ENCODE data around the gene RS1.

The RS1 gene

DNA sequence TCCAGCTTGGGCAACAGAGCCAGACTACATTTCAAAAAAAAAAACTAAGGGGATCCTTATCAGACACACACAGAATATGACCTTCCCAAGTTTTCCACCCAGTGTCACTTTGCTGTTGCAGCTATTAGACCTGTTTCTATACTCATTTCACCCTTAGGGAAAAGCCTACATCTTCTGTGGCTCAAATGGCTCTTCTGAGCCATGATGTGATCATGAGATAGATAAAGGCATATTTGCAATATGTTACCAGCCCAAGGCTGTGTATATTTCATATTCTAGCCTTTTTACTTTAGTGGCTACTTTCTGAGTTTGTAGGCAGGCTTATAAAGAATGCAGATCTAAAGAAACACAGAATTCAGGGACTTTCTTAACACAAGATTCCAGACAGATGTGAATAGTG is 19.3 kb downstream of the RS1 start:
- intact Hi-C loops (cut with DNase I; ENCODE audit: low total_unique reads) = no loop called here
- Histone ChIP-seq H3K27me3 (no peaks in the 10 kb centered on the region), H3K27ac (no peak overlapping the region), H3K4me3 (no peak overlapping the region), H3K4me1 (no peaks in the 10 kb centered on the region), H3K36me3 (no peaks in the 10 kb centered on the region), H3K9me3 (no peaks in the 10 kb centered on the region)
- no peak for TF ChIP-seq CTCF (IDR thresholded peaks at IDR 0.05)
- DNase-seq = no peak

- Histone ChIP-seq H3K27ac (no peak overlapping the region), H3K27me3 (no peaks in the 10 kb centered on the region)
Measured at GRCh38 chrX:18650662-18651061, 21.2 kb downstream of the RS1 start.

DNA sequence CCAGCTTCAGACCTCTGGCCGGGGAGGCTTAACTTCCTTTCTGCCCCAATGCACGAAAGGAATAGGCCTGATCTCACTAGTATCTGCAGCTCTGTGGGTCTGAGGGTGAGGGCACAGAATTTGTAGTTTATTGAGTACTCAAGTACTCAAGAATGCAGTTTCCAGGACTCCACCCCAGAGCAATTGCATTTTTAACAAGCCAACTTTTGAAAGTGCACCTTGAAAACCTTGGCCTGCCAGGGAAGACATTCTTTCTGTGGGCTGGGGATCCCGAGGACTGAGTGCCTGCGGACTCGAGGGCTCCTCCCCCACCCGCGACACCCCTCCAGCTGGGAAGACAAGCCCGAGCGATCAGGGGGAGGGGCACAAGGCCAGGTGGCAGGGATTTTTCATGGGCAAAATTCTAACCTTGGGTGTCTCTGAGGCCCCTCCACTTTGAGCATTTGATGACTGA is 22.4 kb downstream of the RS1 start:
- no peaks in the 10 kb centered on the region for H3K9me3 ChIP-seq
- TF ChIP-seq CTCF (IDR thresholded peaks at IDR 0.05) = no peak
- no peak overlapping the region for H3K27ac ChIP-seq
- H3K27me3 ChIP-seq = no peaks in the 10 kb centered on the region
- intact Hi-C loops (cut with DNase I; ENCODE audit: low total_unique reads) = no loop called here
- no peaks in the 10 kb centered on the region for H3K4me1 ChIP-seq
- no peak overlapping the region for H3K4me3 ChIP-seq
- DNase-seq = no peak
- no peaks in the 10 kb centered on the region for H3K36me3 ChIP-seq

More at GRCh38 chrX:18650662-18651061, 21.2 kb downstream of the RS1 start:
- no peaks in the 10 kb centered on the region for H3K9me3 ChIP-seq
- H3K36me3 ChIP-seq = no peaks in the 10 kb centered on the region
- intact Hi-C loops (cut with DNase I; ENCODE audit: low total_unique reads) = no loop called here
- no peak for TF ChIP-seq CTCF (IDR thresholded peaks at IDR 0.05)
- H3K4me1 ChIP-seq = no peaks in the 10 kb centered on the region
- no peak overlapping the region for H3K4me3 ChIP-seq
- no peak for DNase-seq

DNA sequence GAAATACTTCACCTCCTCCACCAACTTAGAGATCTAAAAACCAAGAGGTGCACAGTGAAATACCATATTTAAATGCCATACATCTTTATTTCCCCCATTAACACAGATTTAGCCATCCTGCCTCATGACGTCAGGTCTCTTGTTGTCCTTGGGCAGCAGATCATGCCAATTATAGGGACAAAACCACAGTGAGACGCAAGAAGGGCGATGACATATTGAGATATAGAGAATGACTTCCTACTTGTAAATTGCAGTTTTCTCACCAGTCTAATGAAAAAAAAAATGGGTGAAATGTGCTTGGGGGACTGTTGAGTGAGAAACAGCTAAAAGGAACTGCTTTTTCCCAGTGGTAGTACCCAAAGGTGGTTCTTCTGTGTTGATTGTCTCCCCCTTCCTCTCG is 24.3 kb downstream of the RS1 start:
- no peak for TF ChIP-seq CTCF (IDR thresholded peaks at IDR 0.05)
- H3K27ac ChIP-seq = no peak overlapping the region
- no peaks in the 10 kb centered on the region for H3K9me3 ChIP-seq
- no peak for DNase-seq
- intact Hi-C loops (cut with DNase I; ENCODE audit: low total_unique reads) = no loop called here
- no peaks in the 10 kb centered on the region for H3K4me1 ChIP-seq
- H3K36me3 ChIP-seq = no peaks in the 10 kb centered on the region
- no peak overlapping the region for H3K4me3 ChIP-seq
- no peaks in the 10 kb centered on the region for H3K27me3 ChIP-seq

DNA sequence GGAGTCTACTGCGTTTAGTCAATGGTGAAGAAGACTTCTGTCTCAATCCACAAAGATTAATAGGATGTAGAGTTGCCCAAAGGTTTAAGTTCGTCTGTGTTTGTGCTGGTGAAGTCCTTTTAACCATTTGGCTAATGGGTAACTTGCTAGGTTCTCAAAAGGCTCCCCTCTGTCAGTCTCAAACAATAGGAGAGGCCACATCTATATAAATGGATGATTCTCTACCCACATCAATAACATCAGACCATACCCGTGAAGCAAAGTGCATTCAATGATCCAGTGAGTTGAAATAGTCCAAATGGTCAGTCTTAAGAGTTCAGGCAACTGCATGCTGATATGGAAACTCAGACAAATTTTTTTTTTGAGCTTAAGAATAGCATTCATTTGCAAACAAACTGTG is 28.1 kb downstream of the RS1 start:
- no peak for DNase-seq
- no peaks in the 10 kb centered on the region for H3K27me3 ChIP-seq
- H3K4me3 ChIP-seq = no peak overlapping the region
- no peak overlapping the region for H3K27ac ChIP-seq
- H3K36me3 ChIP-seq = no peaks in the 10 kb centered on the region
- H3K9me3 ChIP-seq = no peaks in the 10 kb centered on the region
- intact Hi-C loops (cut with DNase I; ENCODE audit: low total_unique reads) = no loop called here
- no peaks in the 10 kb centered on the region for H3K4me1 ChIP-seq
- TF ChIP-seq CTCF (IDR thresholded peaks at IDR 0.05) = no peak

DNA sequence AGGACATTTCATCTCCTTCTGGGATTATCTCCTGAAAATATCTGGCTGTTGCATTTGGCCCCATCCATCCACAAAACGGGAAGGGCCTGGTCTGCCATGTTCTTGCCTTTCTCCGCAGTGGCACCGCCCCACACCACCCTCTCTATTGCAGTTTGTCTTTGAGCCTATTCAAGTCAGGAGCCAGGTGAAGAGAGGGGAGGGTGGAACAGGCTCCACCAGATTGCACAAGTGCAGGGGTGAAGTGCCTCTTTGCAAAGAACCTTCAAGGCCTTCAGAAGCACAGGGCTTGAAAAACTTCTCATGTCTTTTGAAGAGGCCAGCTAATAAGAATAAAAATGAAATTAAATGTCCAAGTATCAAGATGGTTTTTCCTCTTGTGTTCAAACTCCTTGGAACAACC is 28.7 kb downstream of the RS1 start:
- Histone ChIP-seq H3K4me3 (no peak overlapping the region), H3K9me3 (no peaks in the 10 kb centered on the region), H3K27me3 (no peaks in the 10 kb centered on the region), H3K36me3 (no peaks in the 10 kb centered on the region), H3K27ac (no peak overlapping the region), H3K4me1 (no peaks in the 10 kb centered on the region)
- no peak for DNase-seq
- intact Hi-C loops (cut with DNase I; ENCODE audit: low total_unique reads) = no loop called here
- no peak for TF ChIP-seq CTCF (IDR thresholded peaks at IDR 0.05)

Data from tibial artery (tissue), 4 donors.